Stimulated activated CD4-positive, alpha-beta T cell treated with anti-CD3 and anti-CD28 coated beads, Interleukin-4, amount 100 ng/mL, for 24 hours (primary cell): ENCODE measurements around the gene OR52I1.
A peak's percentile ranks its signal among the peaks of the same experiment; 100 is the strongest.

ENCODE experiments used
- DNase-seq: peaks from one replicate; pipeline ENCODE4 v3.0.0-alpha.2; 2020

The OR52I1 gene

GRCh38 chr11:4593739-4594138, at the start of gene OR52I1:
Gene OR52I1, plus strand, starts transcription at chr11:4594039. Its CDS starts 0 bp downstream, at chr11:4594039.
- no peak for DNase-seq

GRCh38 chr11:4544891-4545290, 48.9 kb upstream of the OR52I1 start, which contains the start of gene OR52M1:
Gene OR52M1, plus strand, starts transcription at chr11:4545191. Its CDS starts 0 bp downstream, at chr11:4545191.
- DNase-seq: no peak

GRCh38 chr11:4546878-4547277, 47.0 kb upstream of the OR52I1 start:
- DNase-seq: no peak

GRCh38 chr11:4547416-4547815, 46.4 kb upstream of the OR52I1 start:
- no peak for DNase-seq

- no peak for DNase-seq
Observed at GRCh38 chr11:4551346-4551979, 42.4 kb upstream of the OR52I1 start.

- DNase-seq: no peak
Observed at GRCh38 chr11:4559527-4560440, 34.1 kb upstream of the OR52I1 start.

- no peak for DNase-seq
Observed at GRCh38 chr11:4560467-4560866, 33.4 kb upstream of the OR52I1 start.

GRCh38 chr11:4565371-4565770, 28.5 kb upstream of the OR52I1 start:
- DNase-seq: no peak

GRCh38 chr11:4569075-4569474, 24.8 kb upstream of the OR52I1 start:
- DNase-seq: no peak

GRCh38 chr11:4576880-4577279, 17.0 kb upstream of the OR52I1 start:
- DNase-seq: no peak

GRCh38 chr11:4577761-4578160, 16.1 kb upstream of the OR52I1 start:
- no peak for DNase-seq

GRCh38 chr11:4578624-4579023, 15.2 kb upstream of the OR52I1 start:
- no peak for DNase-seq

- DNase-seq: no peak
Observed at GRCh38 chr11:4580124-4580523, 13.7 kb upstream of the OR52I1 start.

GRCh38 chr11:4581443-4581842, 12.4 kb upstream of the OR52I1 start, which contains the start of gene OR52I2:
Gene OR52I2, plus strand, starts transcription at chr11:4581743.
- DNase-seq: no peak

- no peak for DNase-seq
Observed at GRCh38 chr11:4589017-4589416, 4.8 kb upstream of the OR52I1 start.

GRCh38 chr11:4605057-4605456, 11.2 kb downstream of the OR52I1 start:
- DNase-seq: no peak

- no peak for DNase-seq
Observed at GRCh38 chr11:4606231-4607015, 12.6 kb downstream of the OR52I1 start.

- DNase-seq: no peak
Observed at GRCh38 chr11:4607096-4607495, 13.3 kb downstream of the OR52I1 start.

- DNase-seq: peak; percentile 96
Observed at GRCh38 chr11:4607781-4608666, 14.2 kb downstream of the OR52I1 start, which contains the start of gene TRIM68. Gene TRIM68, minus strand, starts transcription at chr11:4608231. Its CDS starts 2,727 bp downstream, at chr11:4605504.

- no peak for DNase-seq
Observed at GRCh38 chr11:4610258-4610935, 16.6 kb downstream of the OR52I1 start.

GRCh38 chr11:4611986-4612385, 18.1 kb downstream of the OR52I1 start:
- no peak for DNase-seq
